OCI-LY1 (cell line): ENCODE measurements around the gene SNRPB2.

Source experiments
- CTCF ChIP-seq: fragments of 200-600 bp; sonication (generic), shearing (Covaris generic); IDR thresholded peaks from 2 replicates; pipeline ENCODE4 v1.5.1; 2017; ENCODE audit warnings: mild to moderate bottlenecking, antibody characterized with exemption, low read length, moderate library complexity, mixed read lengths
- EZH2 ChIP-seq: fragments of 200-600 bp; sonication (generic), shearing (Covaris generic); IDR thresholded peaks from 2 replicates; pipeline ENCODE4 v1.8.0; 2017; ENCODE audit warnings: borderline replicate concordance, mixed run types, mild to moderate bottlenecking, antibody characterized with exemption, low read length, moderate library complexity, mixed read lengths

GRCh38 chr20:16764560-16764959, 34.7 kb downstream of the SNRPB2 start:
- no peak for TF ChIP-seq CTCF
- TF ChIP-seq EZH2 = no peak
